CD4-positive, alpha-beta T cell treated with Interleukin-10 for 1 hour (primary cell): Measurements from ENCODE around the gene TBC1D22A.
A peak's percentile ranks its signal among the peaks of the same experiment; 100 is the strongest.
"Not testable (repeated sequence)": the region's sequence is repeated elsewhere in the genome, so short reads cannot be mapped to it uniquely, and the experiment has no call there.

Experiments used
- DNase-seq: peaks from one replicate; pipeline ENCODE4 v3.0.0-alpha.2; 2020

TBC1D22A gene, protein sequence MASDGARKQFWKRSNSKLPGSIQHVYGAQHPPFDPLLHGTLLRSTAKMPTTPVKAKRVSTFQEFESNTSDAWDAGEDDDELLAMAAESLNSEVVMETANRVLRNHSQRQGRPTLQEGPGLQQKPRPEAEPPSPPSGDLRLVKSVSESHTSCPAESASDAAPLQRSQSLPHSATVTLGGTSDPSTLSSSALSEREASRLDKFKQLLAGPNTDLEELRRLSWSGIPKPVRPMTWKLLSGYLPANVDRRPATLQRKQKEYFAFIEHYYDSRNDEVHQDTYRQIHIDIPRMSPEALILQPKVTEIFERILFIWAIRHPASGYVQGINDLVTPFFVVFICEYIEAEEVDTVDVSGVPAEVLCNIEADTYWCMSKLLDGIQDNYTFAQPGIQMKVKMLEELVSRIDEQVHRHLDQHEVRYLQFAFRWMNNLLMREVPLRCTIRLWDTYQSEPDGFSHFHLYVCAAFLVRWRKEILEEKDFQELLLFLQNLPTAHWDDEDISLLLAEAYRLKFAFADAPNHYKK

GRCh38 chr22:46762238-46763050 lies at the start of gene TBC1D22A:
TSS of gene TBC1D22A (plus strand) at chr22:46762650. CDS start at chr22:46762787, 137 bp downstream.
- peak; percentile 95 for DNase-seq

DNA sequence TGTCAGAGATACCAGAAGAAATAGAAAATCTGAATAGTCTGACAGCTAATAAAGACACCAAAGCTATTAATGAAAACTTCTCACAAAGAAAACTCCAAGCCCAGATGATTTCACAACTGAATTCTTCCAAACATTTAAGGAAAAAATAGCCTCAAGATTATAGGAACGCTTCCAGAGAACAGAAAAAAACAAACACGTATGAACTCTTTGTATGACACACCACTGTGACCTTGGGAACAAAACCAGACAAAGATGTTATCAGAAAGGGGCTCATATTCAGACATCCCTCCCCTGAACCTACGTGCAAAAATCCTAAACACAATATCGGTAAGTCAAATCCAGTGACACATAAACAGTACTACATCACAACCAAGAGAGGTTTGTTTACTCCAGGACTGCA lies 47.9 kb upstream of the TBC1D22A start:
- no peak for DNase-seq

DNA sequence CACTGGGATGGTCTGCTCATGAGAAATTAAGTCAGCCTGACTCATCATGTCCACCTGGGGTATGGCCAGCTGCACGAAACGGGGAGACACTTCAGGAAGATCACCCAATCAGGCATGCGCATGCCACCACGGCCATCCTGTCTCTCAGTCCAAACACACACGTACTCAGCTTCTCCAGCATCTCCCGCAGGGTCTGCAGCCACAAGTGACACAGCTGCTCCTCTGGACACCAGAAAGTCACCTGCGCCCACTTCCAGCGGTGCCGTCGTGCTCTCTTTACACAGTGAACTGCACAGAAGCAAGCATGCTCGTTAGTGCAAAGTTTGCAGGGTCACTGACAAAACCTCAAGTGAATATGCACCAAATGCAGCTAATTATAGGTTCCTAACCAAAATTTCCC lies 42.5 kb upstream of the TBC1D22A start:
- DNase-seq: no peak

- DNase-seq: no peak
Observed at GRCh38 chr22:46721501-46722085, 40.9 kb upstream of the TBC1D22A start.

DNA sequence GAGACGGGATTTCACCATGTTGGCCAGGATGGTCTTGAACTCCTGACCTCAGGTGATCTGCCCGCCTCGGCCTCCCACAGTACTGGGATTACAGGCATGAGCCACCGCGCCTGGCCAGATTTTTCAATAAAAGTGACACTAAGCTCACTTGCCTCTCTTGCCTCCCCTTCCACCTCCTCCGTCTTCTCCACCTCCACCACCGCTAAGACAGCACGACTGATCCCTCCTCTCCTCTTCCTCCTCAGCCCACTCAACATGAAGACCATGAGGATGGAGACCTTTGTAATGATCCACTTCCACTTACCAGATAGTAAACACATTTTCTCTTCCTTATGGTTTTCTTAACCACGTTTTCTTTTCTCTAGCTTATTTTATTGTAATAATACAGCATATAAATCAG lies 38.6 kb upstream of the TBC1D22A start:
- DNase-seq: no peak

DNA sequence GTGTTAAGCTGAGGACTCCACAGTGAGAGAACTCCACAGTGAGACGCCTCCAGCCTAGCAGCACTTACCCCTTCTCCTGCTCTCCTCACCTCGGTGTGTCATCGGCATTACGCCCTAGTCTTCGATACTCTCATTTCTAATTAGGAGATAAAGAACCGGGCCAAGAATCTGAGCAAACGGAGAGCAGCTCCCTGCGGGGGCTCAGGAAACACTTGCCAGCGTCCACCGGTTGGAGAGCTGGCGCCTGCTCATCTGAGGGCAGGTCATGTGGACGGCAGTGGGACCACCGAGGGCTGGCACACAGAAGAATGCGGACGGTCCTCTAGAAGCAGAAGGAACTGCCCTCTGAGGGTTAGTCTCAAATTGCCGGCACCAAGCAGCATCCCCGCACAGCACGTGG lies 37.4 kb upstream of the TBC1D22A start:
- no peak for DNase-seq

DNA sequence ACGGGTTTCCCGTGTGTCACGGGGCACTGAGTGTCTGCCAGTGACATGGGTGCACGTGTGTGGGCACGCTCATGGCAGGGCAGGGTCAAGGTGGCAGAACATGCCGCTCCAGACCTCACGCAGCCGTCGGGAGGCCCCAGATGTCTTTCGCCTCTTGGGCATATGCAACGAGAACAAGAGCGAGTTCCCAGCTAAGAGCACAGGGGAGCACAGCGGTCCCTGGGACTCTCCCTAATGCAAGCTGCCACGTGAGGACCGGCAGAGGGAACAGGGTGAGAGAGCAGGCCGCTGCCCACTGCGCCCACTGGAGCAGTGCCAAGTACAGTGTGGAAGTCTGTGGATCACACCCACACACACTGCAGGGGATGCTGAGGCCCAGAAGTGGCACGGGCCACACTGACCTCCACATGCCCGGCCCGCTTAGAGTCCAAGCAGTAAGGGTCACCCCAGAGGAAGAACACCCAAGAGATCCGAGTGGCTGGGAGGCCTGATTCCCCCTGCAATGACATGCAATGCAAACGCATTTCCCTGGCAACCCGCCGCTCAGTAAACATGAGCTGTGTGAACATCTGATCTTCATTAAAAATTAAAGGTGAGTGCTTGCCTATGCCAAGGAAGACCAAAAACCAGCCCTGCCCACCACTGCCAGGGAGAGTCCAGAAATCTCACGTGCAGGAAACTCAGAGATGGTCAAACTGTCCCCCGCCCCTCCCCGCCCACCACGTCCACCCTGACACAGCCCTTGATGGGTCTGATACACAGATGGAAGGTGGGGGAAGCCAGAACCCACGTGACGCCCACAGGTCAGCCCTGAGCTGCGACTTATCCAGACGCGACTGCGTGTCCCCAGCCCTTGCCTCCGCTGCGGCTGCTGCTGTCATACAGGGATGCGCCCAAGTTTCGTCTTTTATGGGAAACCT lies 36.1 kb upstream of the TBC1D22A start:
- no peak for DNase-seq

DNA sequence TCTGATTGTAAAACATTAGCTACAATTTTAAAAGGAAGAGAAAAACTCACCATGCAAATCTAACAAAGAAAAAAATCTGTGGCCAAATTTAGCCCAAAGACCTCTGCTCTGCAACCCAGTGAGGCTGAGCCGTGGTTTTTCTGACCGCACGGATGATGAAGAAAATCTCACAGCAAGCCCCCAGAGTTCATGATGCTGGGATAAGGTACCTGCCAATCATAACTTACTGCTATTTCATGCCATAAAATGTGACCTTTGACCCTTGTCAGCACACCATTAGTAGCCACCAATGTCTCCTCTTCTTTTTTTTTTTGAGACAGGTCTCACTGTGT lies 35.5 kb upstream of the TBC1D22A start:
- no peak for DNase-seq

DNA sequence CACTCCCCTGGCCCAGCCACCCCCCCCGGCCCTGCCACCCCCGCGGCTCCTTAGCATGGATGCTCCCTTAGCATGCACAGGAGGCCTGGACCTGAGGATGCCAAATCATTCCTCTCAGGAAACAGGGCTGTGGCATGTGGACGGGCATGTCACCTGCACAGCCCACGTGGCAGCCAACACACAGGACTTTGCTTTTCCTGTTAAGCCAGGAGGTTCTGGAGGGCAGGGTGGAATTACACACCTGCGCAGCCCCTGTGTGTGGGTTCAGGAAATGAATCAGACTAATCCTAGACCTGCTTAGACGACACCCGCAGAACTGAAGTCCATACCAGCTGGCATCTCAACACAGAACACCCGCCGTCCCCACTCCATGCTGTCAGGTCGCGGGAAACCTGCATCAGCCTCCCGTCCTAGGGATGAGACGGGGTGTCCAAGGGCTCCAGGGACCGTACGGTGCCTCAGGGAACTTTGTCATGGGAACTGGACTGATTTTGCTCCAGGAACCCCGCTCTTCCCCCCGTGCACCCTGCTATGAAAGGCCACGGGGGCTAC lies 34.6 kb upstream of the TBC1D22A start:
- no peak for DNase-seq

- no peak for DNase-seq
Observed at GRCh38 chr22:46728470-46728869, 34.0 kb upstream of the TBC1D22A start.

GRCh38 chr22:46730568-46731245 lies 31.7 kb upstream of the TBC1D22A start:
- no peak for DNase-seq

- DNase-seq: no peak
Observed at GRCh38 chr22:46731246-46732040, 31.0 kb upstream of the TBC1D22A start.

GRCh38 chr22:46732041-46732379 lies 30.4 kb upstream of the TBC1D22A start:
- DNase-seq: no peak

DNA sequence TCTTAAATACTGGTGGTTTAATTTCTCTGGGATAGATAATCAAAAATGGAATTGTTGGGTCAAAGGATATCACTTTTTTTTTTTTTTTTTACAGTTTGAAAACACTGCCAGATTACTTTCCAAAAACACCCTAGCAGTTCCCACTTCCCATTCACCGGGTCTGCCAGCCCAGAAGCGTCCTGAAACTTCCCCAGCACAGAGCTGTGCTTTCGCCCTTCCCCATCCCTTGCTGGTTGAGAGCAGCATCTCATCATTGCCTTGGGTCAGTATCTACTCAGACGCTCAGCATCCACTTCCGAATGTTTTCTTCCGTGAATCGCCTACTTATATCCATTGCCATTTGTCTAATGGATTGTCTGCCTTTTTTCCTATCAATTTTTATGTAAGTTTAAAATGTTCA lies 29.9 kb upstream of the TBC1D22A start:
- DNase-seq: no peak

DNA sequence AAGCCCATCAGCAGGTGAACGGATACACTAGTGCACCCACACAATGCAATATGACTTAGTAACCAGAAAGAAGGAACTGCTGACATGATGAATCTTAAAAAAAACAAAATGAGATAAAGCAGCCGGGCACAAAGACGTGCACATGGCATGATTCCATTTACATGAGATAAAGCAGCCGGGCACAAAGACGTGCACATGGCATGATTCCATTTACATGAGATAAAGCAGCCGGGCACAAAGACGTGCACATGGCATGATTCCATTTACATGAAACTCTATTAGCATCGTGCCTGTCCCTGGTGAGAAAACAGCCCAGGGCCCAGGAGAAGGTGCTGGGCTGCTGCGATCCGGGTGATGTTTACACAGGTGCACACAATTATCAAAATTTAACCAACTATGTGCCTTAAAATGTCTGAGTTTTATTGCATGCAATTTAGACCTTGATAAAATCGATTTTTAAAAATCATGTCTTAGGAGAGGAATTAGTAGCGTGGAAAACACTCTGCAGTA lies 28.2 kb upstream of the TBC1D22A start:
- DNase-seq: not testable (repeated sequence)

DNA sequence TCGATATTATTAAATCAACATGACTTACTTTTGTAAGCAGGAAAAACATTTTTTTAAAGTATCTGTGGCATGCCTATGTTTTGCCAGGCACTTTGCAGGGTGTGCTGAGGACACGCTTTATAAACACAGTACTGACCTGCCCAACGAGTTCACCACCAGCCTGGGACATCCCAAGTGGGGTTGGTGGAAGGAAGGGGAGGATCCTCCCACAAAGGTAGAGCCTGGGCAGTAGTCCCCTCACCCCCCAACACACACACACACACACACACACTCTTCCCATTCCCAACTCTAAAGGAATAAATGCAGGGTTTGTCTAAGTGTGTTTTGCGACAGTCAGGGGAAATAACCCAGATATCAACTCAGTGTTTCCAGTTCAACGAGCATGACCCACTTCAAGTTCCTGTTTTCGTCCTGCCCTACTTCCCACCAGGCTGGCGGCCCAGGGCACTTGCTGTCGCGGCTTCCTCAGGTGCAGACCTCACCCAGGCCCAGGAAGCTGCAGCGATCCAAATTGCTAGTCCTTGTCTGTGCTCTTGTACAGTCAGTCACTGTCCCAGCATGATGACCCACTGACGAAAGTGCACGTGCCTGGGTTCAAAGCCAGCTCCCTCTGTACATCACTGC lies 27.5 kb upstream of the TBC1D22A start:
- peak; percentile 75 for DNase-seq

DNA sequence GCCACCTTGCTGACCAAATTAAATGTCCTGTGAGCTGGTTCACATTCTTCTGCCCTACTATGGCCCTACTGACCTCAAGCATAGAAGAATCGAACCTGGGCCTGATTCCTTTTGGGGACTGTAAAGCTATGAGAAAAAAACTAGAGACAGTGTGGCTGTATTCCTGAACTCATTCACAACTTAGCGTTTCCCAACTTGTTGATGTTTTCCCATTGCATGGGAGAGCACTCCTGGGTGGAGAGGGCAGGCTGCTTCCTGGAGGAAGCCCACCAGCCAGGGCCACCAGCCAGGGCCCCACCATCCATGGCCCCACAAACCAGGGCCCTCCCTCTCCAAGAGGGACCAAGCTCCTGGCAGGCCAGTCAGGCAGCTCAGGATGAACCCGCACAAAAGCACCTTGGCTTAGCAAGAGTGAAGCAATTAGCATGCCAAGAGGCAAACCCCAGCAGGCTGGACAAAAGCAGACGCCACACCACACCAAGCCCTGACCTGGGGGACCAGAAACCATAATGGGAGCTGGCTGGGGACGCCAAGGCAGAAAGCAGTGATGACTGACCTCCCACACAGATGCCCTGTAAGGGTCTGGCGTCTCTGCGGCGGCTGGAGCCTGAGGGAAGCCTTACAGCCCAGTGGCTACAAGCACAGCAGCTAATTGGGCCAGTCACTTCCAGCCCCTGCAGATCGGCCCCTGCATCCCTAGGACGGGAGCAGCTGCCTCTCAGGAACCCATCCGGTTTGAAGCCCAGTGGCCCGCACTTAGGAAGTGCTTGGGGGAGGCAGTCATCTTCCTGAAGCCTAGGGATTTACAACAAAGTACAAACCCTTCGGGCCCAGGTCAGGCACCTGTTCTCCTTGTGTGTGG lies 26.5 kb upstream of the TBC1D22A start:
- DNase-seq: no peak

- DNase-seq: no peak
Observed at GRCh38 chr22:46736705-46737104, 25.7 kb upstream of the TBC1D22A start.
